Activated CD4-positive, CD25-positive, alpha-beta regulatory T cell treated with anti-CD3 and anti-CD28 coated beads, Interleukin-2, amount 50 U/mL, for 24 hours (primary cell): ENCODE data around the gene NUP160.
A peak's percentile ranks its signal among the peaks of the same experiment; 100 is the strongest.
"Not testable (repeated sequence)": the region's sequence is repeated elsewhere in the genome, so short reads cannot be mapped to it uniquely, and the experiment has no call there.

ENCODE experiments used
- ATAC-seq, 2 donors: fragments of 150-1000 bp; cut with Tn5 transposase; one replicate each; pipeline ENCODE4 v1.10.0; 2021; ENCODE audit warnings: mild to moderate bottlenecking in 1 of 2, moderate library complexity in 1 of 2

Gene NUP160

GRCh38 chr11:47847892-47848699, at the start of gene NUP160:
TSS of gene NUP160 (minus strand) at chr11:47848350. CDS start at chr11:47848318, 32 bp downstream.
- ATAC-seq: peak; percentile 88 to 91

GRCh38 chr11:47896199-47896598, 48.0 kb upstream of the NUP160 start:
- ATAC-seq: no peak

- no peak for ATAC-seq
These were observed 46.9 kb upstream of the NUP160 start for GRCh38 chr11:47895035-47895434.

GRCh38 chr11:47892546-47893276, 44.6 kb upstream of the NUP160 start:
- ATAC-seq: not testable (repeated sequence)

- no peak for ATAC-seq
These were observed 43.7 kb upstream of the NUP160 start for GRCh38 chr11:47891886-47892285.

- peak in 1 of 2 donors; percentile 27 for ATAC-seq
These were observed 41.7 kb upstream of the NUP160 start for GRCh38 chr11:47889714-47890441.

- no peak for ATAC-seq
These were observed 39.9 kb upstream of the NUP160 start for GRCh38 chr11:47887910-47888569.

- ATAC-seq: peak; percentile 44 to 58
These were observed 37.9 kb upstream of the NUP160 start for GRCh38 chr11:47886096-47886495.

GRCh38 chr11:47882437-47882836, 34.3 kb upstream of the NUP160 start:
- ATAC-seq: not testable (repeated sequence)

- ATAC-seq: no peak
These were observed 33.0 kb upstream of the NUP160 start for GRCh38 chr11:47881145-47881544.

GRCh38 chr11:47879259-47880158, 31.4 kb upstream of the NUP160 start:
- no peak for ATAC-seq

GRCh38 chr11:47875858-47876257, 27.7 kb upstream of the NUP160 start:
- not testable (repeated sequence) for ATAC-seq

- no peak for ATAC-seq
These were observed 22.3 kb upstream of the NUP160 start for GRCh38 chr11:47870404-47870803.

GRCh38 chr11:47869544-47870393, 21.6 kb upstream of the NUP160 start:
- no peak for ATAC-seq

GRCh38 chr11:47867823-47868222, 19.7 kb upstream of the NUP160 start:
- no peak for ATAC-seq

GRCh38 chr11:47866892-47867291, 18.7 kb upstream of the NUP160 start:
- ATAC-seq: not testable (repeated sequence)

- no peak for ATAC-seq
These were observed 16.8 kb upstream of the NUP160 start for GRCh38 chr11:47864901-47865300.

- no peak for ATAC-seq
These were observed 15.8 kb upstream of the NUP160 start for GRCh38 chr11:47863898-47864430.

- no peak for ATAC-seq
These were observed 15.2 kb upstream of the NUP160 start for GRCh38 chr11:47863189-47863897.

- peak; percentile 53 to 63 for ATAC-seq
These were observed 13.6 kb upstream of the NUP160 start for GRCh38 chr11:47861728-47862127.
